GM12878 (cell line): Measurements from ENCODE around the gene TRIOBP. TPM values are rescaled to one million over a fixed set of nuclear protein-coding genes. Genes with fewer than 3 reads are reported as not detected.

Experiments
- ATAC-seq: fragments of 200-7000 bp; cut with Tn5 transposase; 3 replicates; pipeline ENCODE4 v1.9.1; 2020; ENCODE audit warnings: mild to moderate bottlenecking, moderate library complexity
- BruUV-seq: library from RNA; stranded (reverse); fragments of 400-500 nt; replicated peaks from 2 replicates; lab custom pipeline; 2021; lab: Mats Ljungman, UMichigan
- CTCF ChIA-PET: fragments of 300-600 bp; sonication (Branson Sonifier 250); formaldehyde crosslinking; extraction: SDS; loops from one replicate; lab custom pipeline; 2021; ENCODE audit warnings: inconsistent platforms; lab: Yijun Ruan, JAX
- POLR2A ChIA-PET: fragments of 350-600 bp; formaldehyde crosslinking; extraction: SDS; loops from one replicate; lab custom pipeline; 2021; ENCODE audit warnings: inconsistent platforms; lab: Charles Lee
- RAD21 ChIA-PET: fragments of 300-600 bp; sonication (Branson Sonifier 250); formaldehyde crosslinking; loops from one replicate; lab custom pipeline; 2023; ENCODE audit warnings: antibody characterized with exemption; ENCODE audit not compliant: unreplicated experiment; lab: Charles Lee
- SMC1A ChIA-PET: fragments of 300-600 bp; sonication (Branson Sonifier 250); formaldehyde crosslinking; loops from one replicate; lab custom pipeline; 2023; ENCODE audit not compliant: unreplicated experiment, uncharacterized antibody; lab: Charles Lee
- DNase-seq: peaks from one replicate; pipeline ENCODE4 v3.0.0-alpha.2; 2011; ENCODE audit warnings: low read depth, low spot score
- FAIRE-seq: peaks from 3 replicates; lab custom pipeline; 2011; peaks lifted over from hg19 to GRCh38; lab: Jason Lieb, UNC
- H2AFZ ChIP-seq: 2 replicates; pipeline ENCODE4 v1.6.0; 2011; ENCODE audit warnings: low read depth, low read length, control low read depth; ENCODE audit not compliant: control insufficient read depth
- H3K27ac ChIP-seq: 2 replicates; pipeline ENCODE4 v1.5.1; 2011; ENCODE audit warnings: control low read depth; ENCODE audit not compliant: control insufficient read depth, insufficient read depth
- H3K27me3 ChIP-seq, 2 experiments: replicated peaks in 1 of 2; 2 replicates each; pipeline versions ENCODE4 v1.6.0 to v1.6.1; 2011; ENCODE audit warnings: low read length in 1 of 2; ENCODE audit not compliant: control insufficient read depth in 2 of 2, insufficient read depth in 2 of 2
- H3K36me3 ChIP-seq, 2 experiments: 2 replicates each; pipeline ENCODE4 v1.5.1; 2011; ENCODE audit warnings: low read length in 1 of 2; ENCODE audit not compliant: control insufficient read depth in 2 of 2, insufficient read depth in 2 of 2
- H3K4me1 ChIP-seq: 2 replicates; pipeline ENCODE4 v1.6.1; 2011; ENCODE audit warnings: mild to moderate bottlenecking, low read length, moderate library complexity, mixed read lengths; ENCODE audit not compliant: control insufficient read depth, insufficient read depth
- H3K4me2 ChIP-seq: 2 replicates; pipeline ENCODE4 v1.6.0; 2011; ENCODE audit warnings: control low read depth; ENCODE audit not compliant: control insufficient read depth, insufficient read depth
- H3K4me3 ChIP-seq: fragments of 200-600 bp; sonication (generic); 2 replicates; pipeline ENCODE4 v1.5.1; 2016
- H3K79me2 ChIP-seq: 2 replicates; pipeline ENCODE4 v1.6.0; 2011; ENCODE audit warnings: low read length; ENCODE audit not compliant: control insufficient read depth, insufficient read depth
- H3K9ac ChIP-seq: 2 replicates; pipeline ENCODE4 v1.8.0; 2011; ENCODE audit warnings: low read length, control low read depth, mixed read lengths; ENCODE audit not compliant: control insufficient read depth, insufficient read depth
- H3K9me3 ChIP-seq: replicated peaks from 3 replicates; pipeline ENCODE4 v1.5.1; 2011; ENCODE audit warnings: mild to moderate bottlenecking, low read length; ENCODE audit not compliant: control insufficient read depth, insufficient read depth
- H4K20me1 ChIP-seq: 2 replicates; pipeline ENCODE4 v1.6.0; 2011; ENCODE audit not compliant: control insufficient read depth, insufficient read depth
- BACH1 ChIP-seq: fragments of 450-650 bp; IDR thresholded peaks from 2 replicates; pipeline ENCODE4 v1.6.1; 2017; ENCODE audit warnings: mild to moderate bottlenecking, borderline replicate concordance
- BHLHE40 ChIP-seq, 2 experiments: fragments of 450-650 bp in 1 of 2; IDR thresholded peaks; 2 replicates each; pipeline ENCODE4 v1.6.1; 2011 to 2017; ENCODE audit warnings: low read depth in 2 of 2, borderline replicate concordance in 1 of 2, improper control_type of control experiment in 1 of 2, low read length in 1 of 2, mild to moderate bottlenecking in 1 of 2
- CBFB ChIP-seq: IDR thresholded peaks from 2 replicates; pipeline ENCODE4 v1.6.1; 2016; ENCODE audit warnings: antibody characterized with exemption, low read depth
- CTCF ChIP-seq, 3 experiments: IDR thresholded peaks in 2 of 3; conservative IDR thresholded peaks in 1 of 3; 2 replicates each; pipeline ENCODE4 v1.5.1; 2011; ENCODE audit warnings: low read depth in 3 of 3, low read length in 3 of 3, mild to moderate bottlenecking in 3 of 3, control low read depth in 2 of 3, moderate library complexity in 2 of 3, inconsistent platforms in 1 of 3, mixed read lengths in 1 of 3; ENCODE audit not compliant: control insufficient read depth in 2 of 3, insufficient read depth in 1 of 3; ENCODE audit errors: extremely low read depth in 1 of 3
- IKZF1 ChIP-seq: fragments of 450-650 bp; conservative IDR thresholded peaks from 2 replicates; pipeline ENCODE4 v1.6.1; 2017; ENCODE audit warnings: antibody characterized with exemption, mild to moderate bottlenecking
- KAT2A ChIP-seq: conservative IDR thresholded peaks from 2 replicates; pipeline ENCODE4 v1.6.1; 2011; ENCODE audit warnings: low read depth, low read length; ENCODE audit not compliant: control insufficient read depth
- MYC ChIP-seq: IDR thresholded peaks from 2 replicates; pipeline ENCODE4 v1.6.1; 2011; ENCODE audit warnings: mild to moderate bottlenecking, low read length, moderate library complexity, inconsistent platforms; ENCODE audit not compliant: insufficient read depth, insufficient replicate concordance, insufficient read length, severe bottlenecking
- NFIC ChIP-seq: IDR thresholded peaks from 2 replicates; pipeline ENCODE4 v1.6.1; 2012; ENCODE audit warnings: low read depth, mild to moderate bottlenecking, inconsistent platforms, low read length, moderate library complexity
- NR2C2 ChIP-seq: IDR thresholded peaks from 2 replicates; pipeline ENCODE4 v1.6.1; 2011; ENCODE audit warnings: borderline replicate concordance, low read depth; ENCODE audit not compliant: control insufficient read depth, insufficient read length
- POU2F2 ChIP-seq: IDR thresholded peaks from 3 replicates; pipeline ENCODE4 v1.6.1; 2011; ENCODE audit warnings: low read depth, mild to moderate bottlenecking, low read length, borderline replicate concordance
- SIX5 ChIP-seq: IDR thresholded peaks from 2 replicates; pipeline ENCODE4 v1.6.1; 2011; ENCODE audit warnings: mild to moderate bottlenecking, low read depth, low read length, moderate library complexity; ENCODE audit not compliant: severe bottlenecking
- TARDBP ChIP-seq: IDR thresholded peaks from 2 replicates; pipeline ENCODE4 v1.6.1; 2016; ENCODE audit warnings: borderline replicate concordance
- TCF3 ChIP-seq: IDR thresholded peaks from 2 replicates; pipeline ENCODE4 v1.6.1; 2012; ENCODE audit warnings: low read depth, mild to moderate bottlenecking, low read length, borderline replicate concordance; ENCODE audit not compliant: insufficient read depth
- USF1 ChIP-seq: IDR thresholded peaks from 2 replicates; pipeline ENCODE4 v1.6.1; 2011; ENCODE audit warnings: borderline replicate concordance, low read depth, mild to moderate bottlenecking, moderate library complexity, mixed read lengths, low read length; ENCODE audit not compliant: insufficient read depth; ENCODE audit errors: extremely low read length
- YY1 ChIP-seq: IDR thresholded peaks from 2 replicates; pipeline ENCODE4 v1.6.1; 2011; ENCODE audit warnings: low read depth, mild to moderate bottlenecking, low read length
- ZNF207 ChIP-seq: fragments of 450-650 bp; IDR thresholded peaks from 2 replicates; pipeline ENCODE4 v1.6.1; 2014; ENCODE audit warnings: antibody characterized with exemption, mild to moderate bottlenecking, borderline replicate concordance
- ZNF384 ChIP-seq: IDR thresholded peaks from 2 replicates; pipeline ENCODE4 v1.6.1; 2012; ENCODE audit warnings: low read depth, mild to moderate bottlenecking, low read length, improper control_type of control experiment, borderline replicate concordance
- WGBS: methylation state at CpG from one replicate; pipeline ENCODE4 v1.1.6; 2016; ENCODE audit warnings: low lambda C conversion rate; ENCODE audit not compliant: insufficient replicate concordance, insufficient coverage; ENCODE audit errors: missing lambda C conversion rate; 5-methylcytosine and 5-hydroxymethylcytosine counted together
- in situ Hi-C: fragments of 300-500 bp; cut with MboI; formaldehyde crosslinking; loops from 9 replicates; pipeline ENCODE4 v1.14.3; 2018; ENCODE audit warnings: mixed read lengths
- intact Hi-C: fragments of 100-400 bp; cut with micrococcal nuclease; formaldehyde crosslinking; loops from one replicate; pipeline ENCODE4 v1.14.2; 2022; ENCODE audit not compliant: unreplicated experiment
- polyA plus RNA-seq, 11 experiments: library from polyadenylated mRNA; depleted of rRNA in 4 of 11; unstranded in 6 of 11; stranded (reverse) in 5 of 11; fragments of >200 nt; fragmentation: Nextera tagmentation in 4 of 11; fragmentation: Illumina TruSeq in 1 of 11; extraction: Ambion mirVana in 4 of 11; extraction: Trizol in 1 of 11; gene quantifications; 1 replicate in 1 of 11; 2 replicates in 10 of 11; pipeline versions ENCODE4 v1.2.1 to v1.2.3, GENCODE V29; 2011 to 2016; ENCODE audit warnings: inconsistent platforms in 2 of 11, missing spikeins in 2 of 11, low read depth in 1 of 11
- total RNA-seq, 4 experiments: library from RNA; depleted of rRNA in 3 of 4; stranded (reverse); fragments of >200 nt in 3 of 4; fragmentation: Illumina TruSeq in 1 of 4; extraction: Trizol in 1 of 4; gene quantifications; 2 replicates each; pipeline versions ENCODE4 v1.2.1 to v1.2.3, GENCODE V29; 2013 to 2021
- TF ChIP-seq, protein P1 (sequence below): fragments of 450-650 bp; IDR thresholded peaks from 2 replicates; pipeline ENCODE4 v1.6.1; 2017; ENCODE audit warnings: low read depth, mild to moderate bottlenecking, moderate library complexity
- TF ChIP-seq, protein P2 (sequence below): fragments of 450-650 bp; IDR thresholded peaks from 2 replicates; pipeline ENCODE4 v1.6.1; 2014; ENCODE audit warnings: mild to moderate bottlenecking

The TRIOBP gene
- total and polyA plus RNA-seq, 10 of the 15 experiments (the other 5 are each of a cell fraction or from before 2014, with no cell fraction given), result 0.21 to 23.6 (median 11.9) TPM

DNA sequence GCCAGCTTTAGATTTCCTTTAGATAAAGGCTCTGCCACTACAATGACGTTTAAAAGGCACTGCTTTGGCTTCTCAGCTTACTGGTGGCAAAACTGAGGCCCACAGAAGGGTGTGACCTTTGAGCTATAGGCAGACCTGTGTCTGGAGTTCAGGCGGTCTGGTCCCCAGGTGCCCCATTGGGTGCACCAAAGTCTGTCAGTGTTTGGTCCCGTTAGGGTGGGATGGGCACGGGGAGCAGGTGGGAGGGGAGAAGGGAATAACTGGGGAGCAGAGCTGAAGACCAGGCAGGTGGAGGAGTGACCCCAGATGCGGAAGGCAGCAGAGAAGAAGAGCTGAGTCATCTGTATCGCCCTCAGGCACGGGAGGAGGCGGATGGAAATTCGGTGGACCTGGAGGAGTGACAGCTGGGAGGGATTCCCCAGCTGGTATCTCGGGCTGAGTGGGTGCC, 65.6 kb downstream of the TRIOBP start:
- H2AFZ ChIP-seq, result no peak overlapping the region
- no TSS peak for BruUV-seq
- H3K9ac ChIP-seq, result no peak overlapping the region
- H3K4me2 ChIP-seq, result no peak overlapping the region
- no peaks in the 10 kb centered on the region for H3K27me3 ChIP-seq
- no peak overlapping the region for H3K4me3 ChIP-seq
- TF ChIP-seq NFIC (no peak), BHLHE40 (IDR thresholded peaks at IDR 0.05; ENCODE audit: borderline replicate concordance in 1 of 2, low read depth in 2 of 2, low read length in 1 of 2) (no peak), ZNF384 (no peak), SIX5 (no peak), POU2F2 (no peak), TCF3 (no peak), CTCF (IDR thresholded peaks at IDR 0.05 in 2 of 3, conservative IDR thresholded peaks at IDR 0.05 in 1 of 3; ENCODE audit: control insufficient read depth in 2 of 3, extremely low read depth in 1 of 3, insufficient read depth in 1 of 3, low read depth in 3 of 3, low read length in 3 of 3) (no peak), IKZF1 (no peak), KAT2A (no peak), ZNF207 (no peak), YY1 (no peak), NR2C2 (no peak), USF1 (no peak), BACH1 (no peak), MYC (no peak), CBFB (no peak), TARDBP (no peak)
- TF ChIP-seq, protein P1, sequence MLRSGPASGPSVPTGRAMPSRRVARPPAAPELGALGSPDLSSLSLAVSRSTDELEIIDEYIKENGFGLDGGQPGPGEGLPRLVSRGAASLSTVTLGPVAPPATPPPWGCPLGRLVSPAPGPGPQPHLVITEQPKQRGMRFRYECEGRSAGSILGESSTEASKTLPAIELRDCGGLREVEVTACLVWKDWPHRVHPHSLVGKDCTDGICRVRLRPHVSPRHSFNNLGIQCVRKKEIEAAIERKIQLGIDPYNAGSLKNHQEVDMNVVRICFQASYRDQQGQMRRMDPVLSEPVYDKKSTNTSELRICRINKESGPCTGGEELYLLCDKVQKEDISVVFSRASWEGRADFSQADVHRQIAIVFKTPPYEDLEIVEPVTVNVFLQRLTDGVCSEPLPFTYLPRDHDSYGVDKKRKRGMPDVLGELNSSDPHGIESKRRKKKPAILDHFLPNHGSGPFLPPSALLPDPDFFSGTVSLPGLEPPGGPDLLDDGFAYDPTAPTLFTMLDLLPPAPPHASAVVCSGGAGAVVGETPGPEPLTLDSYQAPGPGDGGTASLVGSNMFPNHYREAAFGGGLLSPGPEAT, result no peak
- TF ChIP-seq, protein P2, sequence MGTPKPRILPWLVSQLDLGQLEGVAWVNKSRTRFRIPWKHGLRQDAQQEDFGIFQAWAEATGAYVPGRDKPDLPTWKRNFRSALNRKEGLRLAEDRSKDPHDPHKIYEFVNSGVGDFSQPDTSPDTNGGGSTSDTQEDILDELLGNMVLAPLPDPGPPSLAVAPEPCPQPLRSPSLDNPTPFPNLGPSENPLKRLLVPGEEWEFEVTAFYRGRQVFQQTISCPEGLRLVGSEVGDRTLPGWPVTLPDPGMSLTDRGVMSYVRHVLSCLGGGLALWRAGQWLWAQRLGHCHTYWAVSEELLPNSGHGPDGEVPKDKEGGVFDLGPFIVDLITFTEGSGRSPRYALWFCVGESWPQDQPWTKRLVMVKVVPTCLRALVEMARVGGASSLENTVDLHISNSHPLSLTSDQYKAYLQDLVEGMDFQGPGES, result no peak
- TF ChIP-seq, all 136 proteins: peak for 0
- 41% methylated on average over 9 of the region's 10 CpGs for WGBS
- FAIRE-seq (no peak), ATAC-seq (no peak), DNase-seq (no peak)
- Histone ChIP-seq H3K9me3 (no peaks in the 10 kb centered on the region), H3K79me2 (no peaks in the 10 kb centered on the region), H3K27ac (no peak overlapping the region), H4K20me1 (no peaks in the 10 kb centered on the region), H3K4me1 (no peaks in the 10 kb centered on the region), H3K36me3 (peaks cover 3 to 7% of the 10 kb centered on the region in 2 experiments; a peak in 3 of 4 replicates)
- CTCF ChIA-PET, result no interaction called here
- SMC1A ChIA-PET, result interaction anchor here (0.5 kb wide), 1 partner anchor 477 kb away, joined by 3 read pairs; no protein-coding TSS in a partner anchor
- intact Hi-C loops, result no loop called here
- RAD21 ChIA-PET, result interaction anchor here (0.6 kb wide), 1 partner anchor 54 kb away, joined by 4 read pairs; no protein-coding TSS in a partner anchor
- in situ Hi-C loops, result no loop called here
- POLR2A ChIA-PET, result no interaction called here
